H1 (cell line): ENCODE data around the gene MEST. TPM values are rescaled to one million over a fixed set of nuclear protein-coding genes. Genes with fewer than 3 reads are reported as not detected.

ENCODE experiments used
- CTCF ChIA-PET: fragments of 300-600 bp; sonication (Branson Sonifier 250); formaldehyde crosslinking; loops from one replicate; lab custom pipeline; 2021; ENCODE audit not compliant: partially characterized antibody; lab: Charles Lee
- POLR2A ChIA-PET: fragments of 300-600 bp; sonication (Branson Sonifier 250); formaldehyde crosslinking; loops from one replicate; lab custom pipeline; 2021; ENCODE audit warnings: inconsistent platforms; ENCODE audit not compliant: partially characterized antibody; lab: Charles Lee
- DNase-seq, 2 experiments: peaks; one replicate each; pipeline versions ENCODE4 v3.0.0 to v3.0.0-alpha.2; 2010 to 2022; ENCODE audit warnings: low spot score in 2 of 2, low read depth in 1 of 2, mixed read lengths in 1 of 2
- FAIRE-seq: peaks from 2 replicates; lab custom pipeline; 2011; peaks lifted over from hg19 to GRCh38; lab: Jason Lieb, UNC
- H2AFZ ChIP-seq: 2 replicates; pipeline ENCODE4 v1.8.1; 2012; ENCODE audit warnings: low read length, inconsistent platforms
- H2AK5ac ChIP-seq: 2 replicates; pipeline ENCODE4 v1.6.1; 2013; ENCODE audit warnings: low read depth, low read length
- H2BK120ac ChIP-seq: replicated peaks from 2 replicates; pipeline ENCODE3; 2013; ENCODE audit warnings: low read depth, low read length, inconsistent platforms
- H2BK12ac ChIP-seq: 2 replicates; pipeline ENCODE4 v1.6.1; 2013; ENCODE audit warnings: low read depth, low read length
- H2BK15ac ChIP-seq: 2 replicates; pipeline ENCODE4 v1.6.1; 2013; ENCODE audit warnings: low read length
- H2BK20ac ChIP-seq: 2 replicates; pipeline ENCODE4 v1.6.1; 2013; ENCODE audit warnings: low read length
- H2BK5ac ChIP-seq: 2 replicates; pipeline ENCODE4 v1.6.1; 2013; ENCODE audit warnings: low read depth, low read length
- H3K14ac ChIP-seq: 2 replicates; pipeline ENCODE4 v1.6.1; 2013; ENCODE audit warnings: inconsistent platforms; ENCODE audit not compliant: insufficient read length
- H3K18ac ChIP-seq: 2 replicates; pipeline ENCODE4 v1.6.1; 2013; ENCODE audit warnings: low read length; ENCODE audit errors: extremely low read depth
- H3K23ac ChIP-seq: 2 replicates; pipeline ENCODE4 v1.6.1; 2013; ENCODE audit warnings: inconsistent platforms; ENCODE audit not compliant: insufficient read length
- H3K23me2 ChIP-seq: 2 replicates; pipeline ENCODE4 v1.6.1; 2013; ENCODE audit warnings: low read depth, low read length
- H3K27ac ChIP-seq: 2 replicates; pipeline ENCODE4 v1.6.1; 2011; ENCODE audit warnings: low read depth, low read length, inconsistent platforms
- H3K27me3 ChIP-seq, 4 experiments: replicated peaks in 1 of 4; 1 replicate in 1 of 4; 2 replicates in 3 of 4; pipeline versions ENCODE4 v1.6.1 to v1.8.1; 2011 to 2013; ENCODE audit warnings: low read length in 3 of 4, mild to moderate bottlenecking in 3 of 4, inconsistent platforms in 2 of 4, mixed read lengths in 2 of 4, moderate library complexity in 1 of 4; ENCODE audit not compliant: control insufficient read depth in 3 of 4, insufficient read depth in 3 of 4; ENCODE audit errors: extremely low read depth in 1 of 4
- H3K36me3 ChIP-seq, 4 experiments: 2 replicates each; pipeline versions ENCODE4 v1.6.1 to v1.8.1; 2011 to 2013; ENCODE audit warnings: mild to moderate bottlenecking in 4 of 4, low read length in 3 of 4, moderate library complexity in 2 of 4, control low read depth in 1 of 4, inconsistent platforms in 1 of 4; ENCODE audit not compliant: insufficient read depth in 4 of 4, control insufficient read depth in 2 of 4
- H3K4ac ChIP-seq: replicated peaks from 2 replicates; pipeline ENCODE3; 2013; ENCODE audit warnings: low read length, low read depth, mixed read lengths, inconsistent platforms; ENCODE audit not compliant: insufficient read length
- H3K4me1 ChIP-seq, 4 experiments: replicated peaks in 1 of 4; 1 replicate in 1 of 4; 2 replicates in 3 of 4; pipeline versions ENCODE4 v1.6.1 to v1.8.1; 2011 to 2013; ENCODE audit warnings: low read length in 3 of 4, inconsistent platforms in 2 of 4, mixed read lengths in 1 of 4; ENCODE audit not compliant: insufficient read depth in 4 of 4, control insufficient read depth in 3 of 4
- H3K4me2 ChIP-seq, 2 experiments: 2 replicates each; pipeline versions ENCODE4 v1.6.1 to v1.8.1; 2011 to 2013; ENCODE audit warnings: low read depth in 2 of 2, low read length in 2 of 2, control low read depth in 1 of 2, inconsistent platforms in 1 of 2, mild to moderate bottlenecking in 1 of 2; ENCODE audit not compliant: insufficient read depth in 1 of 2
- H3K4me3 ChIP-seq, 4 experiments: fragments of 200-600, 300-600 bp in 1 of 4; sonication (generic), shearing (Covaris generic), sonication (Bioruptor Twin) in 1 of 4; 2 replicates each; pipeline versions ENCODE4 v1.5.1 to v1.8.1; 2011 to 2016; ENCODE audit warnings: low read length in 4 of 4, low read depth in 3 of 4, control low read depth in 2 of 4, inconsistent platforms in 2 of 4, mild to moderate bottlenecking in 2 of 4, mixed read lengths in 1 of 4, moderate library complexity in 1 of 4; ENCODE audit not compliant: insufficient read depth in 2 of 4; ENCODE audit errors: extremely low read depth in 1 of 4
- H3K56ac ChIP-seq: replicated peaks from 2 replicates; pipeline ENCODE3; 2013; ENCODE audit warnings: low read depth, mild to moderate bottlenecking, mixed read lengths, low read length, inconsistent platforms; ENCODE audit not compliant: insufficient read length
- H3K79me1 ChIP-seq: 2 replicates; pipeline ENCODE4 v1.6.1; 2013; ENCODE audit warnings: low read depth, low read length, control low read depth
- H3K79me2 ChIP-seq, 2 experiments: 2 replicates each; pipeline versions ENCODE4 v1.6.1 to v1.8.1; 2012 to 2013; ENCODE audit warnings: low read length in 2 of 2, mild to moderate bottlenecking in 2 of 2, inconsistent platforms in 1 of 2; ENCODE audit not compliant: insufficient read depth in 2 of 2, control insufficient read depth in 1 of 2
- H3K9ac ChIP-seq, 4 experiments: replicated peaks in 1 of 4; 1 replicate in 1 of 4; 2 replicates in 3 of 4; pipeline versions ENCODE4 v1.6.1 to v1.8.1; 2011 to 2013; ENCODE audit warnings: low read depth in 3 of 4, low read length in 3 of 4, control low read depth in 2 of 4, mild to moderate bottlenecking in 2 of 4, moderate library complexity in 2 of 4, inconsistent platforms in 1 of 4; ENCODE audit errors: extremely low read depth in 1 of 4
- H3K9me3 ChIP-seq, 2 experiments: 2 replicates each; pipeline versions ENCODE4 v1.6.1 to v1.8.1; 2012 to 2013; ENCODE audit warnings: mild to moderate bottlenecking in 2 of 2, moderate library complexity in 2 of 2, control low read depth in 1 of 2, inconsistent platforms in 1 of 2, low read depth in 1 of 2, low read length in 1 of 2, mixed read lengths in 1 of 2; ENCODE audit not compliant: insufficient read depth in 2 of 2
- H4K20me1 ChIP-seq, 2 experiments: replicated peaks in 1 of 2; 2 replicates each; pipeline versions ENCODE3 to v1.8.1; 2011 to 2013; ENCODE audit warnings: inconsistent platforms in 2 of 2, low read length in 2 of 2, mild to moderate bottlenecking in 1 of 2; ENCODE audit not compliant: insufficient read depth in 2 of 2, control insufficient read depth in 1 of 2
- H4K5ac ChIP-seq: 2 replicates; pipeline ENCODE4 v1.6.1; 2013; ENCODE audit warnings: low read length, low read depth, mixed read lengths, inconsistent platforms; ENCODE audit not compliant: insufficient read length
- H4K8ac ChIP-seq: 2 replicates; pipeline ENCODE4 v1.8.0; 2013; ENCODE audit warnings: mild to moderate bottlenecking, moderate library complexity, low read length, inconsistent platforms; ENCODE audit not compliant: insufficient read depth; ENCODE audit errors: extremely low read depth
- H4K91ac ChIP-seq: replicated peaks from 2 replicates; pipeline ENCODE3; 2013; ENCODE audit warnings: low read length, mixed read lengths, inconsistent platforms; ENCODE audit not compliant: insufficient read length
- BCL11A ChIP-seq, 2 experiments: IDR thresholded peaks; one replicate each; pipeline ENCODE4 v1.6.1; 2011; ENCODE audit warnings: low read depth in 2 of 2, low read length in 2 of 2, mild to moderate bottlenecking in 2 of 2
- BRCA1 ChIP-seq: IDR thresholded peaks from 2 replicates; pipeline ENCODE4 v1.6.1; 2012; ENCODE audit warnings: low read depth, low read length, improper control_type of control experiment
- CTBP2 ChIP-seq: IDR thresholded peaks from 2 replicates; pipeline ENCODE4 v1.7.0; 2011; ENCODE audit warnings: borderline replicate concordance, mild to moderate bottlenecking, moderate library complexity, mixed read lengths, low read length; ENCODE audit not compliant: insufficient read depth, insufficient read length
- CTCF ChIP-seq, 3 experiments: IDR thresholded peaks; 1 replicate in 2 of 3; 2 replicates in 1 of 3; pipeline versions ENCODE4 v1.5.1 to v1.6.1; 2011; ENCODE audit warnings: low read length in 3 of 3, mild to moderate bottlenecking in 3 of 3, inconsistent platforms in 2 of 3, low read depth in 1 of 3, moderate library complexity in 1 of 3; ENCODE audit not compliant: insufficient read depth in 1 of 3; ENCODE audit errors: control extremely low read depth in 1 of 3
- JUN ChIP-seq: IDR thresholded peaks from 2 replicates; pipeline ENCODE4 v1.6.1; 2011; ENCODE audit warnings: low read depth, mild to moderate bottlenecking, improper control_type of control experiment, low read length
- POLR2AphosphoS5 ChIP-seq: IDR thresholded peaks from 2 replicates; pipeline ENCODE4 v1.6.1; 2011; ENCODE audit warnings: low read depth, low read length
- RXRA ChIP-seq: IDR thresholded peaks from 2 replicates; pipeline ENCODE4 v1.6.1; 2011; ENCODE audit warnings: low read depth, mild to moderate bottlenecking, low read length, moderate library complexity; ENCODE audit not compliant: insufficient read depth
- SP4 ChIP-seq: IDR thresholded peaks from 2 replicates; pipeline ENCODE4 v1.6.1; 2012; ENCODE audit warnings: low read length, inconsistent platforms
- WGBS, 2 experiments: shearing (Covaris generic) in 1 of 2; methylation state at CpG; one replicate each; pipeline versions ENCODE4 v1.1.6 to v1.1.7; 2013 to 2015; ENCODE audit warnings: low lambda C conversion rate in 2 of 2, mixed read lengths in 2 of 2, inconsistent platforms in 1 of 2, low coverage in 1 of 2, missing lambda C conversion rate in 1 of 2; ENCODE audit not compliant: insufficient replicate concordance in 2 of 2, insufficient coverage in 1 of 2, insufficient read length in 1 of 2; ENCODE audit errors: extremely low coverage in 1 of 2, missing lambda C conversion rate in 1 of 2; 5-methylcytosine and 5-hydroxymethylcytosine counted together
- polyA plus RNA-seq, 7 experiments: library from polyadenylated mRNA; depleted of rRNA in 3 of 7; stranded (reverse) in 5 of 7; unstranded in 2 of 7; fragments of >200 nt in 5 of 7; fragments of 200-250 nt in 2 of 7; gene quantifications; 1 replicate in 5 of 7; 2 replicates in 1 of 7; 4 replicates in 1 of 7; pipeline versions ENCODE4 v1.2.1 to v1.2.3, GENCODE V29; 2011 to 2013; ENCODE audit warnings: missing spikeins in 2 of 7, mixed read lengths in 2 of 7
- total RNA-seq: library from RNA; stranded (reverse); fragmentation: NEBNext Ultra II Directional; extraction: Animal tissue kit (Norgen Biotek cat#: 25700); gene quantifications from 2 replicates; pipeline ENCODE4 v1.2.1, GENCODE V29; 2021

The MEST gene
- total and polyA plus RNA-seq, 2 of the 8 experiments (the other 6 are each of a cell fraction or from before 2014, with no cell fraction given): 176 to 269 TPM

GRCh38 chr7:130479716-130480400 lies 12.0 kb upstream of the MEST start:
- no peaks in the 10 kb centered on the region for H3K23me2 ChIP-seq
- H2BK5ac ChIP-seq: no peak overlapping the region
- H3K79me2 ChIP-seq: no peaks in the 10 kb centered on the region
- TF ChIP-seq BRCA1 (no peak), SP4 (no peak), POLR2AphosphoS5 (no peak), CTCF (IDR thresholded peaks at IDR 0.05; ENCODE audit: control extremely low read depth in 1 of 3, insufficient read depth in 1 of 3, low read depth in 1 of 3, low read length in 3 of 3) (no peak), CTBP2 (no peak), JUN (no peak), RXRA (no peak), BCL11A (IDR thresholded peaks at IDR 0.05; ENCODE audit: low read depth in 2 of 2, low read length in 2 of 2) (no peak)
- H2BK15ac ChIP-seq: no peak overlapping the region
- WGBS, 2 experiments: 90% methylated on average over 1 of the region's 1 CpG; no CpG with 5 or more reads in 1 of the 2 experiments
- DNase-seq: no peak
- ChIA-PET POLR2A (no interaction called here), CTCF (interaction anchor here (1.2 kb wide), 1 partner anchor 9 kb away, joined by 4 read pairs; no protein-coding TSS in a partner anchor)
- FAIRE-seq: no peak
- H3K4ac ChIP-seq: no peak overlapping the region
- no peak overlapping the region for H3K4me2 ChIP-seq
- peaks cover 0 to 3% (median 0%) of the 10 kb centered on the region in 4 experiments; a peak in 1 of 7 replicates for H3K27me3 ChIP-seq
- H2BK12ac ChIP-seq: no peak overlapping the region
- H3K23ac ChIP-seq: no peak overlapping the region
- H3K9ac ChIP-seq: no peak overlapping the region
- no peak overlapping the region for H4K8ac ChIP-seq
- no peak overlapping the region for H2BK120ac ChIP-seq
- no peak overlapping the region for H4K91ac ChIP-seq
- H3K9me3 ChIP-seq: no peaks in the 10 kb centered on the region
- H2AFZ ChIP-seq: no peak overlapping the region
- H4K20me1 ChIP-seq: no peaks in the 10 kb centered on the region
- H3K4me3 ChIP-seq: no peak overlapping the region
- no peaks in the 10 kb centered on the region for H3K36me3 ChIP-seq
- no peak overlapping the region for H2BK20ac ChIP-seq
- no peaks in the 10 kb centered on the region for H3K79me1 ChIP-seq
- no peak overlapping the region for H3K56ac ChIP-seq
- no peak overlapping the region for H3K27ac ChIP-seq
- no peak overlapping the region for H2AK5ac ChIP-seq
- no peak overlapping the region for H4K5ac ChIP-seq
- peaks cover 0 to 3% (median 0%) of the 10 kb centered on the region in 4 experiments; a peak in 2 of 7 replicates for H3K4me1 ChIP-seq
- no peak overlapping the region for H3K14ac ChIP-seq
- H3K18ac ChIP-seq: no peak overlapping the region
